ENCODE results near the gene PCDH9.
"Not testable (repeated sequence)": the region's sequence is repeated elsewhere in the genome, so short reads cannot be mapped to it uniquely, and the experiment has no call there.

PCDH9 gene

DNA sequence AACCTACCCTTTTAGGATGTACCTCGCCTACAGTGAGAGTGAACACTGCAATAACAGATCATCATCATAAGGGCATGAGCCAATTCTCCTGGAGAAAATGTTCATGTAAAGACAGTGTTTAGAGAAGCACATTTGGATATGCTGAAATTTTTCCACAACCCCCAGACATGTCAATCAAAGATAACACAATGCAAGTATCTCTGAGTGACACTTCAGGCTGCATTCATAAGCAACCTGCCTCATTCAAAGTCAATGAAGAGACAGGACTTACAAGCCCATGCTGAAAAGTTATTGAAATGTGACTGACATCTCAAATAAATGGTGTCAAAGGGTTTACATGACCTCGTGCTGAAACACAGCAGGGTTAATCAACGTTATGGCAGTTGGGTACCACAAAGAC lies 102.0 kb downstream of the PCDH9 start:
- no peak for DNase-seq (ENCODE audit: low read depth)

DNA sequence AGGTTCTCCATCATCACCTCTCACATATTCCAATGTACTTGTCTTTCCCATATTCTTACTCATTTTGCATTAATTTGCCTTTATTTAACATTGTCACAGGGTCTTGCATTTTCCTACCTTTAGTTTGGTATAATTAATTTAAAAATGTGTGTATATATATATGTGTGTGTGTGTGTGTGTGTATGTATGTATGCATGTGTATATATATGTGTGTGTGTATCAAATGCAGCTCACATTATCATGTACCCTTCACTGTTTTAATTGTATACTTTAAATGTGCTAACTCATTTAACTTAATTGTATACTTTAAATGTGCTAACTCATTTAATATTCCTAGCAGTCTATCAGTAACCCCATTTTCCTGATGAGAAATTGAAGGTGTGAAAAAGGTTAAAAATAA lies 104.5 kb downstream of the PCDH9 start:
- DNase-seq (ENCODE audit: low read depth) = no peak

DNA sequence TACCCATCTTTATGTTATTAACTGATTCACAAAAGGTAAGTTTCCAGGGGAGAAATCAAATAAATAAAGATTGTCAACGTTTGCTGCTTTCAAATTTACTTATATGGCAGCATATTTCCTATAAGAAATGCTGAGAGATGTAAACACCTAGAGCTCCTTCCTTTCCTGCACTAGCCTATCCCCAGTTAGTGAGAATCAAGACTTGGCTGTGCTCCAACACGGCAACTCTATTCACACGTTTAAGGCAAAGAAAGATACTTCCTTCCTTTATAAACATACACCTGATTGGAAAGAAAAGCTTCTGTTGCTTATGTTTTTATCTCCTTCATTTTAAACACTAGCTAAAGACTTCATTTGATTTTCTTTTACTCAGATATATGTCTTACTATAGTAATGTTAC lies 107.0 kb downstream of the PCDH9 start:
- no peak for DNase-seq (ENCODE audit: low read depth)

DNA sequence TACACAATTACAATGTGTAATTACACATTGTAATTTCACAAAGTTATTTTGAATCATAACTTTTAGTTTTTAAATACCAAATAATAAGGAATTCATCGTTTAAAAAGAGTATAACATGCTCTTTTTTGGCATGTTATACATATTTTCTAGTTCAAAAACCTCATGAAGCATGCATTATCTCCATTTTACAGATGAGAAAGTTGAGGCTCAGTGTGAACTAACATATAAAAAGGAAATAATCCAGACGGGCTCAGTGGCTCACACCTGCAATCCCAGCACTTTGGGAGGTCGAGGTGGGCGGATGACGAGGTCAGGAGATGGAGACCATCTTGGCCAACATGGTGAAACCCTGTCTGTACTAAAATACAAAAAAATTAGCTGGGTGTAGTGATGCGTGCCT lies 107.9 kb downstream of the PCDH9 start:
- DNase-seq (ENCODE audit: low read depth) = no peak

DNA sequence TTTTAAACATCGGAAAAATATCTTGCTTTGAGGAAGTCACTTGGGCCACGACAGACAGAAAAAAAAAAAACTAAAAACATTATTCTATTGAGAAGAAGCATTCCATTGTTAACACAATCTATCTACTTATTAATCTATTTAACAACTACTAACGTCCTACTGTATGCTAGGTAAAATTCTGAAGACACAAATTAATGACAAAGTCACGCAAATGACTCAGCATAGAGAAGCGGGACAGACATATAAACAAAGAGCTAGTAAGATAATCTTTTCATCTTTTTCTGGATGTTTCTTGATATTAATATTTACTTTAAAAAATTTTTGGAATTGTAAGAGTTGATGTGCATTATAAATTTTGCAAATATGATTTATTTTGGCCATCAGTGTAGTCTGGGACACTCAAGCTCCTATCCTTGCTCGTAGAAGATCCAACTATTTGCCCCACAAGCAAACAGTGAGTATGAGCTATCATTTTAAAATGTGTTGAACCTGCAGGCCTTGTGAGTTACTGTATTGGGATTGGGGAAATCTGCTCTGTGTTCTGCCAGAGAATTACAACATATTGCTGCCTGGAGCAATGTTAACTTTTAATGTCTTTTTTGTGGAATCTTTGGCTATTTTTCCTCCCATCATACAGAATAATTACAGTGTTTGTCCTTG lies 109.1 kb downstream of the PCDH9 start:
- peak; percentile 36 for DNase-seq (ENCODE audit: low read depth)

DNA sequence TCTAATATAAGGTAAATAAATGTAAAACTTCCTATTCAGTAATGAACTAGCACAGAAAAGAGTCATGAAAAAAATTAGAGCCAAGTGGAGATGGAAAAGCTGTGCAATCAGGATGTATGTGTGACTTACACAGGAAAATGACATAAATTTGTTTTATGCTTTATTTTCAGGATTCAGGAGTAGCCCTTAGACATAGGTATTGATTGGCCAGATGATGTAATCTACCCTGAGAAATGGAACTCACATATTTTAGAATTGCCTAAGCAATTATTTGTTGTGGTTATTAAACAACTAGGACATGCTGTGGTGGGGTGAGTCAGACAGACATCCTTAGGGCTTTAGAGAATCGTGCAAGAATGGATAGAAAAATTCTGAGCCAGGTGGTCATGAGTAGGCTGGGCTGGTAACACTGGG lies 110.6 kb downstream of the PCDH9 start:
- peak; percentile 52 for DNase-seq (ENCODE audit: low read depth)

DNA sequence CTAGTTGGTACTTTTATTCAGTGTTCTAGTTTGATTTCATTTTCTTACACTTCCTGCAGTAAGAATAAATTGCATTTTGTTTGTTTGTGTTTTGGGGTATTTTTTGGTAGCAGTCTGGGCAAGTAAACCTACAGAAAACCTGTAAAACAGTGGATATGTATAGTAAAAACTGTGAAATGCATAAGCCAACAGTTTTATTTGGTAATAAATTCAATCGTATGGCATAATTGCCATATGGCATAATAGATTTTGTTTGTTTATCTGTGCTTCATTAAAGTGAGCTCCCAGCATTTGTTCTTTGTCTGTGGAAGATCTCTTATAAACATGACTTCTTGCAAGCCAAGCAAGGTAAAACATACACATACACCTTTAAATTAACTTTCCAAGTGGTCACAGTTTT lies 111.9 kb downstream of the PCDH9 start:
- no peak for DNase-seq (ENCODE audit: low read depth)

DNA sequence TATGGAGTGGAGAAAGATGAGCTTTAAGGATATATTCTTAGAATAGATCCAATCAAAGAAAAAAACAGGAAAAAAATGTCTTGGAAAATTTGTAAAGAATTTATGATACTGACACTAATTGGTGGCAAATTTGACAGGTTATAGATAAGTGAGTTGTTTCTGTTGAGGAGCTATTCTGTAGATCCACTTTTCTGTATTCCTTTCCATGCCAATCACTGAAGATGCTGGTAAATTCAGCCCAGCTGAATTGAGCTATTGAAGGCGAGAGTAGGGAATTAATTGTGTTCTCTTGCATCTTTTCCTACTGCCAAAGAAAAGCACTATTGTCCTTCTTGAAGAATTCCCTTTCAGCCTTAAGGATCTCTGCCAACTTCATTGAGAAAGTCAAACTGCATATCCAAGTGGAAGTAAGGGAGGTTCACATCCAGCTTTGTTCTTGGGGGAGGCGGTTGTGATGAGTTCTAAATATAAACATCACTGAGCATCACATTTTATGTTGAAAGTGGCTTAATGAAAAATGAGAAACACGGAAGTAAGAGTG lies 113.1 kb downstream of the PCDH9 start:
- no peak for DNase-seq (ENCODE audit: low read depth)

DNA sequence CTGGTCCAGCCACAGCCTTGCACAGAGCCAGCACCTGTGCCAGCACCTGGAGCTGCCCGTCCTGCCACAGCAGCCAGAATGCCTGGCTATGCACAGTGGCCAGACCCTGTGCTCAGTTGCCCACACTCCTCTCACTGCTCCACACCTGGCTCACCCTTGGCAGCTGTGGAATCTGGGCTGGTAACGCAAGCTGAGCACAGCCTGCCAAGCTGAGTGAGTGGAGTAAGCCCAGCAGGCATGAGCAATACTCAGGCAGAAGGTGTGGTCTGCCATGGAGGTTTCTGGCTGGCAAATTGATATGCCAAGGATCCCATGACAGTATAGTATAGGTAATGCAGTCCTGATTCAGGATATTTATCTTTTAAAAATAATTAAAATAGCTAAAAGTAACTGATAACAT lies 122.2 kb downstream of the PCDH9 start:
- DNase-seq (ENCODE audit: low read depth) = no peak

DNA sequence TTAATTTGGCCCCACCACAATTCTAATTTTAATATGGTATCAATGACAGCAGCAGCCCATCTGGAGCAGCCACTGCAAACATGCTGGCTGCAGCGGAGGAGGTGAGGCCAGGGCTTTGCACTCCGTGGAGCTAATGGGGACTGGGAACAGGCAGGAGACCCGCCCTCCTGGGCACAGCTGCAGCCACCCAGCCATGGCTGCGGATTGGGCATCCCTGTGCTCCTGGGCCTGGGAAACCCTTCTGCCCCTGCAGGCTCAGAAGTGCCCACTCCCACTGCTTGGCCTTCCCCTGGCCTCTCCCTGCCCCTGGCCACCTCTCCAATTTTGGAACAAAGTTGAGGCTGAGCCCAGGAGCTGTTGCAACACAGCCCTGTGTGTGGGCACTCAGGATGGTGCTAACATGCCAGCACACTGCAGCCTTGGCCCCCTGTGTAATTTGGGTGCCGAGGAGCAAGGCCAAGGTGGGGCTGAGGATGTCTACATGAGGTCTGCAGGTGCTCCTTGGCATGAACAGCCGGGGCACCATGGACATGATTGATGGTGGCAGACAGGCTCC lies 123.6 kb downstream of the PCDH9 start:
- no peak for DNase-seq (ENCODE audit: low read depth)

DNA sequence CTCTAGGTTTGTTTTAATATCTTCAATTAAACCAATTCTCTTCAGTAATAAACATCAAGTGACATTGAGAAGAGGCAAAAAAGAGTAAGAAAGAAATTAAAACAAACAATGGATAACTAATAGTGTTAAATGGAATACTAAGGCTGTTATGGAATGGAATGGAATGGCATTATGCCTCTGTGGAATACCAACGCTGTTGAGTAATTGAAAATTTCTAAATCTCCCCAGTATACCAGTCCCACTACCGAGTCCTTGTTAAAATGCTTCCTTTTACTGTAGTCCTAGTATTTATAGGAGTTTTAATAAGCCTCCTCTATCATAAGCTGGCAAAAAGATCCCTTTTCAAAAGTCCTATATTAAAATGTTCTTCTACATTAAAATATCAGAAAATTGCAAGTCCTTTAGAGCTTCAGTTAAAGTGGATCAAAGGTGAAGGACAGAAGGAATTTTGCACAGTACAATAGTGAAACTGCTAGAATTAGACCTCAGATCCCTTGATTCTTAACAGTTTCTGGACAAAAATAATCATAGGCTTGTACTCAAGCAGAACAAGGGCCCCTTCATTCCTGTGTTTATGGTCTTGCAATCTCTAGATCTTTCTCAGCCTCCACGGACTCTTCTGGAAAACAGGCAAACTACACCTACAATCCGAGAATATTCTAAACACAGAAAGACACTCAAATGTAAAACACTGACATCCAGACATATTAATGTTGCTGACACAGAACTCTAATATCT lies 128.2 kb downstream of the PCDH9 start:
- no peak for DNase-seq (ENCODE audit: low read depth)

DNA sequence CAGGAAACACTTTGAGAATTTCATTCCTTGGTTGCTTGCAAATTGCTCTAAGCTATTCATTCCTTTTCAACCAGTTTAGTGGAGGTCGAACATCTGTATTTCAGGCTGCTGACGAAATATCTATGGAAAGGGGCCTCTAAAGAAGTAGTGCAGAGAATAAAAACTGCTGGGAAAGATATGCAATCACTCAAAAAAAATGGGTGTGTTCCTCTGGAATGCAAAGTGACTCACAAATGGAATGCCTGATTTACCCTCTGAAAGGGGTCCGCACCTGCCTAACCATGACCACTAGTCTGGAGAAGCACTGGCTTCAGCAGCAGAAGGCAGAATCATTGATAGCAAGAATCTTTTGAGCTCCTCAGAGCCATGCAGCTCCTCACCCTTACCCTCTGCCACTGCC lies 129.4 kb downstream of the PCDH9 start:
- no peak for DNase-seq (ENCODE audit: low read depth)

DNA sequence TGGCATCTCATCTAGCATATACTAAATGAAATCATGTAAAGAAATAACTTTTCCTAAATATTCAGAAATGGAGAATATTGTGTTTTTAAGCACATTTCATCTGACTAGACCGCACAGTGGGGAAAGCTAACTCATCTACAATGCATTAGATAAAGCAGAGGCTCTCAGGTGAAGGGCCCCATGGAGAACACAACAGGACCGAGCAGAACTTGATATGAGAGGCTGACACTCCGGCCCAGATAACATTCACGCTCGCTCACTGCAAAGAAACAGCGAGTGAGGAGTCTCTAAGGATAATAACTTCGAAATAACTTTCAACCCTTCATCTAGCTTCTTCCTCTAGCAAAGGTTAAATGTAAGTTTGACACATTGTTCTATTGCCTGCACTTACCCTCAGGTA lies 130.6 kb downstream of the PCDH9 start:
- no peak for DNase-seq (ENCODE audit: low read depth)

DNA sequence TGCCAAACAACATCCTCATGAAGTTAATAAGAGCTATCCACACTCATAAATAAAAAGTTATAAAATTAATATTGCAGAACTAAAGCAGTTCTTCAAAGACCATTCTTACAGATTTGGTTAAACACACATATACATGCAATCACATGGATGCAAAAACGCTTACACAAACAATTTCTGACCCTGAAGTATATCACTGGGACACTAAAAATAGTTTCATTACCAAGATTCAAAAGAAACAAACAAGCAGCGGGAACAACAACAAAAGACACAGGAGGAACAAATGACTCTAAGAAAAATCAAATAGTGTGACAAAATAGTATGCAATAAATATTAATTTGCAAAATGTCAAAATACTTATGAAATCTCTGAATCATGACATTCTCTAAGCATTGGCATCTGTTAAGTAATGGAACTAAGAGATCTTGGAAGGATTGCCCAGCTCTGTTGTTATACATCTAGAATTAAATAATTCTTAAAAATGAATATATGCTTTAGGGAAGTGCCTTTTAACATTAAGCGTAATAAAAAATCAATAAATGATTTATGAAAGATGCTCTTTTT lies 132.2 kb downstream of the PCDH9 start:
- DNase-seq (ENCODE audit: low read depth) = no peak

DNA sequence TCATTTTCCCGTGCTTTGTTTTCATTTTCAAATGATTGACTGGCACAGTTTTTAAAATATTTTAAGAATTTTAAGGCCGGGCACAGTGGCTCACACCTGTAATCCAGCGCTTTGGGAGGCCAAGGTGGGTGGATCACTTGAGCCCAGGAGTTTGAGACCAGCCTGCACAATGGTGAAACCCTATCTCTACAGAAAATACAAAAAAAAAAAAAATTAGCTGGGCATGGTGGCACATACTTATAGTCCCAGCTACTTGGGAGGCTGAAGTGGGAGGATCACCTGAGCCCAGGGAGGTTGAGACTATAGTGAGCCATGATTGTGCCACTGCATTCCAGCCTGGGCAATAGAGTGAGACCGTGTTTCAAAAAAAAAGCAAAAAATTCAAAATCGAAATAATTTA lies 133.2 kb downstream of the PCDH9 start:
- DNase-seq (ENCODE audit: low read depth) = not testable (repeated sequence)

DNA sequence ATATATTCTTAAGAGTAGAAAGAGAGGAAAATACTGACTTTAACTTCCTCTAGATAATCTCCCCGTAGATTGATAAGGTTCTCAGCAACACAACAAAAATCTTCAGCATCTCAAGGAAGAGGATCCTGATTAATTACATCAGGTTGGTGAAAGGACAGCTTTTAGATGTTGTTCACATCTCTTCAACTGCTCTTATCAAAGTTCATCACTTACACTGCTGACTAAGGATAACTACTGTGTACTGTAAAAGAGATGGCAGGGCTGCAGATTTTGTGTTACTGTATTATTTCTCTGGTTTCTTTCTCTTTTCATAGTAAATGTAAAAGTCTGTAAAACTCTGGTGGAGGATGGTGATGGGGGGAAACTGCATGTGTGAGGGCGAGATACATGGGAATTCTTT lies 133.7 kb downstream of the PCDH9 start:
- DNase-seq (ENCODE audit: low read depth) = no peak

DNA sequence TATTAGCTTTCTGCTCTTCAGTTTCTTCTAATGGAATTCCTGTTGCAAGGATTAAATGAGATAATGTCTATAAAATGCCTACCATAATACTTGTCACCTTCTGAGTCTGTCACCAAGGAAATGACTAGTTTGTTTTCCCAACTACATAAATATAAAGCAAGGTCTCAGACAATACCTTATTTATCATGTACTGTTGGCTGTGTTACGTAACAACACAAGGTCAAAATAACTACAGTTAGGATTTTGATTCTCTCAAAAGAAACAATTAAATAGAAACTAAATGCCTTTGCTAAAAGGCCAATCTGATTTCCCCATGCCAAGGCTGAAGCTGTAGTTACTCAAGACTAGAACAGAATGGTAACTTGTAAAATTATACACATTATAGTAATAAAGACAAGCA lies 134.5 kb downstream of the PCDH9 start:
- DNase-seq (ENCODE audit: low read depth) = no peak

DNA sequence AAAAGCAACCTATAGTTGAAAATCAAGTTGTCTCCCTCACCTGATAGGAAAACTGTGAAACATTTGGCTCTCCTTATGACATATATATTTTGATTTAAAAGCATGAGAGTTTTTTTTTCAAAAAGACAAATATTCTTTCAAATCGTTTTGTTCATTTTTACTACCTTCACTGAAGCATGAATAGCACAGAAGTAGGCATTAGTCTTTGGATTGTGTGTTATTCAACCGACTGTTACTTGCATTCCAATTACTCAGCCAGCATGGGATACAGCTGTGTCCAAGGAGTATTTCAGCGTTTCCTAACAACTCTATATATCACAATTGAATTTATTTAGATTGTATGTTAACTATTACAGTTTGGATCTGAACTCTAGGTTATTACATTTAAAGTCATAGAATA lies 135.2 kb downstream of the PCDH9 start:
- no peak for DNase-seq (ENCODE audit: low read depth)

DNA sequence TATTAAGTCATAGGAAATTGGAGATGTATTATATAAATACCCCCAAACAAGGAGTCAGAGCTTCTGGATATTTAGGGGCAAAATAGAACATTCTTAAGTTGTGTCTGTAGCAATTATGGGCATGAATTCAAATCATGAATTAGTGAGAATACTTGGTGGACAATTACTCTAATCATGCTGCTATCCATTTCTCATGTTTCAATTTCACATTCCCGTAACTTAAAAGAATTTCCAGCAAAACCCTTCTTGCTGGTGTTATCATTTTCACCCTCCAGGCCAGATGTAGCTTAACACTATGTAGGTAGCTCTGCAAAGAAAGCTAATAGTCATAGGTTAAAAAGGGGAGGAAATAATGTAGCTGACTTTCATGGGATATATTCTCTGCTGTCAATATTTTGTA lies 136.1 kb downstream of the PCDH9 start:
- DNase-seq (ENCODE audit: low read depth) = no peak

DNA sequence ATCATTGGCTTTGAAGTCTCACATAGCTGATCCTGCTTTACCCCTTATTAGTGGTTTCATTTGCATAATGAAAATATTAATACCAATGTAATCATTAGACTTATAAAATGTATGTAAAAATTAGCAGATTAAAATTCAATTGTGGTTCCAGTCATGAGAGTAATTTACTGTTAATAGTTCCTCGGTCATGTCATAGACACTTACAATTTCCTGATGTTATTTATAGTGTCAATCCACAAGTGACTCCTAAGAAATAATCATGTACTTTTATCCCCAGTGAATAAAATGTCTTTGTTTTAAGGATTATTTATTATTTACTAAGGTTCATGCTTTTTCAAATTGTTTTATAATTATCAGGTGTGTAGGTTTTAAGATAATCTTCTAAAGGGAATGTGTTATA lies 138.5 kb downstream of the PCDH9 start:
- no peak for DNase-seq (ENCODE audit: low read depth)

DNA sequence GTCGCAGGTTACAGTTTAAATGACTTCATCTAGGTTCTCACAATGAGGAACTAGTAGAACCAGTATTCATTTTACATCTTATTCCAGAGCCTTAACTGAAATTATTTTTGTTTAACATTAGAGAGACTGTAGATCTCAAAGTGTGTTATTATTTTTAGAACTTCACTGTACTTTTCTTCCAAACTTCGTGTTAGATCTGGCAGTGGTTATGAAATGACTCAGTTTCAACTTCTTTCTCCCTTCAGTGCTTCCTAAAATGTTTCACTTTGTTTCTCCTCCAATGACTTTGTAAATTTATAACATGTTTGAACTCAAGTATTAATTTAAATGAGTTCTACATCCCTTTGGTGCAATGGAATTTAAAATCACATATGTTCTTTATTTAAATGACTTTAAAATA lies 139.3 kb downstream of the PCDH9 start:
- no peak for DNase-seq (ENCODE audit: low read depth)

DNA sequence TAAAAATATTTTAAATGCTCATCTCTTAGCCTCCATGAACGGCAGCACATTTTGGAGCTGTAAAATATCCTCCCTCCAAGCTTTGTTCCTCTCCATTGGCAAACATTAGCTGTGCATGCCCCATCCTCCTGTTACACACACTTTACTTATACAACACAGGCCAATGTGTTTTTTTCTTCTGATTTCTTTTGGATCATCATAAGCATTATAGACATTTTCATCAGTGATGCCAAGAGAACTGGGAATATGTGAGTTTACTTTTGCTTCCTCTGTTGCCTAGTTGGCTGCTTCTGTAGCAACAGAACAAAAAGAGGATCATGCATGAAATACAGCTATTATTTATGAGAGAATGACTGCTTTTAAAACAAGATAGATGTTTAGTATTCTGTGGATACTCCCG lies 142.6 kb downstream of the PCDH9 start:
- no peak for DNase-seq (ENCODE audit: low read depth)

DNA sequence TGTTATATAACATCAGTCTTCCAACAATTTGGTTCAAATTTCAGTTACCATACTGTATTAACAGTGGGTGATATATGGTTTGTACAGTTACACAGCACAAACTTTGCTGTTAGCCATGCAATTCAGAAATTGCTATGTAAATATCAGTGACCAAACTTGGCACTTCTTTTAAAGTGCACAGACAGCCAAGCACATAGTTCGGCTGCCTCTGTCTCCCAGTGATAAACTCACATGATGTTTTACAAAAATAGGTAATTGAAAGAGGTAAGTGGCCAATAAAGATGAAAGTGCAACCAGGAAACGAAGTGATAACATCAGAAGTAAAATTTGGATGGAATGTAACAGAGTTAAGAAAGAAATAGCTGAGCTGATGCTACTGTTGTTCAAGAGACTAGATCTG lies 143.9 kb downstream of the PCDH9 start:
- no peak for DNase-seq (ENCODE audit: low read depth)

Measured in EH (cell line).